HG03439 (cell line): ENCODE results near the gene ERICH2.

Source experiments
- ATAC-seq: cut with Tn5 transposase; IDR thresholded peaks from one replicate; pipeline ENCODE4 v1.9.1; 2021; ENCODE audit warnings: mild to moderate bottlenecking, moderate library complexity; ENCODE audit not compliant: unreplicated experiment

ERICH2 gene

DNA sequence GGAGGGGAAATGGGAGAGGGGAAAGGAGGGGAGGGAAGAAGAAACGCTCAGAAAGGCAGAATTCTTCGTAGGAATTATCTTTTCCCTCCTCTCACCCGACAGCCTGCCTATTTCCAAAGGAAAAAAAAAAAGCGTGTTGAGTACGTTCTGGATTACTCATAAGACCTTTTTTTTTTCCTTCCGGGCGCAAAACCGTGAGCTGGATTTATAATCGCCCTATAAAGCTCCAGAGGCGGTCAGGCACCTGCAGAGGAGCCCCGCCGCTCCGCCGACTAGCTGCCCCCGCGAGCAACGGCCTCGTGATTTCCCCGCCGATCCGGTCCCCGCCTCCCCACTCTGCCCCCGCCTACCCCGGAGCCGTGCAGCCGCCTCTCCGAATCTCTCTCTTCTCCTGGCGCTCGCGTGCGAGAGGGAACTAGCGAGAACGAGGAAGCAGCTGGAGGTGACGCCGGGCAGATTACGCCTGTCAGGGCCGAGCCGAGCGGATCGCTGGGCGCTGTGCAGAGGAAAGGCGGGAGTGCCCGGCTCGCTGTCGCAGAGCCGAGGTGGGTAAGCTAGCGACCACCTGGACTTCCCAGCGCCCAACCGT lies 46.4 kb downstream of the ERICH2 start, which contains the start of gene GAD1:
Gene GAD1 (plus strand): TSS at position 384 of the 589 bp plus-strand sequence. CDS start 1,705 bp downstream, outside the sequence.
- ATAC-seq, result peak; percentile 53

DNA sequence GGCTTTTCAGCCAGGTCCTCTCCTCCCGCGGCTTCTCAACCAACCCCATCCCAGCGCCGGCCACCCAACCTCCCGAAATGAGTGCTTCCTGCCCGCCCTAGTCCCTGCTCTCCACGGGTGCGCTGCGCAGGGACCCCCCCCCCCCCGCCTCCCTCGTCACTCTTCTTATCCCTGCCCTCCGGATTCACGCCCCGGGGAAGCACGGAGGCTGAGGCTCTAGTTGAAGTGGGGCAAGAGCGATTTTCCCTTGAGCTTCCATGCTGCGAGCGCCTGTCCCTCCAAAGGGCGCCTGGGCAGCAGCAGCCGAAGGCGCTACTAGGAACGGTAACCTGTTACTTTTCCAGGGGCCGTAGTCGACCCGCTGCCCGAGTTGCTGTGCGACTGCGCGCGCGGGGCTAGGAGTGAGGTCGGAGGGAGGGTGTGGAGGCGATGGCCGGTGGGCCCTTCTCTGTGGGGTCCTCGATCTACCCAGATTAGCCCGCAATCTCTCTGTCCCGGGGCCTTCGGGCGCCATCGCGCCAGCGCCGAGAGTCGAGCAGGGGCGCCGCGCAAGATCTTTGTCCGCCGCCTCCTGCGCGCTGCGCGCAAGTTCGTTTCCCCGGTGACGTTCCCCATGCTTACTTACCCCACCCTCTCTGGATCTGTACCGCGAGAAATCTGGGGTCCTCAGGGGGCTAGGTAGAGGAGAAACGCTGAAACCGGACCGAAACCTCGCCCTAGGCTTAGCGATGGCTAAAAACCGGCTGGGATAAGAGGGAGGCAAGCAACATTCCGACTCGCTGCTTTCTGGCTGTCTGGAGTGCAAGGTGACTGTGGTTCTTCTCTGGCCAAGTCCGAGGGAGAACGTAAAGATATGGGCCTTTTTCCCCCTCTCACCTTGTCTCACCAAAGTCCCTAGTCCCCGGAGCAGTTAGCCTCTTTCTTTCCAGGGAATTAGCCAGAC lies 47.2 kb downstream of the ERICH2 start:
- ATAC-seq, result no peak

DNA sequence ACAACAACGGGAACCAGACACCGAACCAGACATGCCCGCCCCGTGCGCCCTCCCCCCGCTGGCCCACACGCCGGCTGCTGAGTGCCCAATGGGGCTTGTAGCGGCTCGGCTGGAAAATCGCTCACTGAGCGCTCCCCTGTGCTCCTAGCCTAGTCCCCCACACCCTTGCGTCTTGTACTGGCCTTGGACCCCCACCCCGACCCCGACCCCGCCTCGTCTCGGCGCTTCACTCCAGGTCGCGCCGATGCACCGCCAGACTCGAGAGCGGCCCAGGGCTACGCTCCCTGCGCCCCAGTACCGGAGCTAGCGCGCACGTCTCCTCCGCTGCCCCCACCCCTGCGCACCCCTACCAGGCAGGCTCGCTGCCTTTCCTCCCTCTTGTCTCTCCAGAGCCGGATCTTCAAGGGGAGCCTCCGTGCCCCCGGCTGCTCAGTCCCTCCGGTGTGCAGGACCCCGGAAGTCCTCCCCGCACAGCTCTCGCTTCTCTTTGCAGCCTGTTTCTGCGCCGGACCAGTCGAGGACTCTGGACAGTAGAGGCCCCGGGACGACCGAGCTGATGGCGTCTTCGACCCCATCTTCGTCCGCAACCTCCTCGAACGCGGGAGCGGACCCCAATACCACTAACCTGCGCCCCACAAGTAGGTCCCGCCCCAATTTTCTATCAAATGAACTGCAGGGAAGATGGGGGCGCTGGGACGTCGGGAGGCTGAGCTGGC lies 48.0 kb downstream of the ERICH2 start:
- no peak for ATAC-seq

DNA sequence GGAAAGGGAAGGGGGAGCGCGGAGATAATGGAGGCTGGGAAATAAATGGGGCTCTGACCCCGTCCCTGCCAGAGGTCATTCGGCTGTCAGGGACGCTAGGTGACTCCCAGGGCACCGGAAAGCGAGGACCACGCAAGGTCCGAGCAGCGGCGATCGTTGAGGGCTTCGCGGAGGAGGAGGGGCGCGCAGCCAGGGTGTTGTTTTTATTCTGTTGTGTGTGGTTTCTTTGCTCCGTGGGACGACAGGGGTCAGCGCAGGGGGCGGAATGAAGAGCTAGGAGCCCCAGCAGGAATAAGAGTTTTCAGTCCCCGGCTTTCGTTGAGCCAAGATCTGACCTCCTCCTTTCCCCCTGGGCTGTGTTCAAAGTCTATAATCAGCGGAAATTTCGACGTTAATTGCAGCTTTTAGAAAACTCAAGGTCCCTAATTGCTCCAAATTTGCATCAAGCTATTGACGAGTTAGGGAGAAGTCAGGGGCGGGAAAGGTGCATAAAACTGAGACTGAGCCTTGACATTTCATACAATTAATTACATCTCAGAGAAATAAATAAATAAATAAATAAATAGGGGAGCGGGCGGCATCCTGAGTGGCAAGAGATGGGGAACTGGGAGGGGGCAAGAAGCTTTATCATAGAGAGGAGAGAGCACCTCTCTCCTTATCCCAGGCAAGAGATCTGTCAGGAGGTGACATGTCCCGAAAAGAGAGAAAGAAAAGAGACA lies 48.7 kb downstream of the ERICH2 start:
- ATAC-seq, result no peak

DNA sequence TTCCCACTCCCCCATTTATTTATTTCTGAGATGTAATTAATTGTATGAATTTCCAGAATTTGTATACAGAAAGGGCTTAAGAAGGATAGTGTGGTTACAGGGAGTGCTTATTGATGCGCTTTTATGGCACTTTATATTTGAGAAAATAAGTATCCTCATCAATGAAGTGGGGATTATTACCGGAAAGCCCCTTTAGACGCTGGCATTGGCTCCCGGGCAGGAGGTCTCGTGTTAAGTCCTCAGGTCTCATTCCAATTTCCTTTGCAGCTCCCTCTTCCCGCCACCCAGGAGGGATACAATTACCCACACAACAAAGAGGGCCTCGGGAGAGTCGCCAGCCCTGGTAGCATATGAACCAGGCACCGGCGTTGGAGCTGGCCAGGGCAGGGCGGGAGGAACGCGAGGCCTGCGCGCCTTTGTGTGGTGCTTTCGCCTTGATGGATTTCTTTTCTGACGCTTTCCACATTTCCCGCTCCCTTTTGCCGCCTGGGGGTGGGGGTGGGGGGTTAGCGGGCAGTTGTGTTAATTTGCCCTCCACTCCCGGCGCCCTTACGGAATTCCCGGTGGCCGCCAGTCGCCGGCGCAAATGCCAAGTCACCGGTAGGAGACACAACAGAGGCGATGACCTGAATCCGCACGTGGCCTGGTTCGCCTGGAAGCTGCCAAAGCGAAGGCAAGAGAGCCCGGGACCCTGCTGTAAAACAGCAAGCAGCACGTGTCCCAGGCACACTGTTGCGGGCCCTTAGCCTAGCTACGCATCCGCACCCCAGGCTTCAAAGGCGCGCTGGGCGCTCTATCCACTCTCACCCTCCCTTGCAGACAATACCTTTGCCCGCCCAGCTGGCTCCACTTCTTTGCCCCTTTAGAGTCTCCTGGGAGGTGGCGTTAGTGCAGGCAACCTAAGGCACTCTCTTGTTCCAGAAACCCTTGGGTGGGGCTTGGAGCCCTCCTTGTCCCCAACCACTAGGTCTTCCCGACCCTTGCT lies 49.8 kb downstream of the ERICH2 start:
- no peak for ATAC-seq

DNA sequence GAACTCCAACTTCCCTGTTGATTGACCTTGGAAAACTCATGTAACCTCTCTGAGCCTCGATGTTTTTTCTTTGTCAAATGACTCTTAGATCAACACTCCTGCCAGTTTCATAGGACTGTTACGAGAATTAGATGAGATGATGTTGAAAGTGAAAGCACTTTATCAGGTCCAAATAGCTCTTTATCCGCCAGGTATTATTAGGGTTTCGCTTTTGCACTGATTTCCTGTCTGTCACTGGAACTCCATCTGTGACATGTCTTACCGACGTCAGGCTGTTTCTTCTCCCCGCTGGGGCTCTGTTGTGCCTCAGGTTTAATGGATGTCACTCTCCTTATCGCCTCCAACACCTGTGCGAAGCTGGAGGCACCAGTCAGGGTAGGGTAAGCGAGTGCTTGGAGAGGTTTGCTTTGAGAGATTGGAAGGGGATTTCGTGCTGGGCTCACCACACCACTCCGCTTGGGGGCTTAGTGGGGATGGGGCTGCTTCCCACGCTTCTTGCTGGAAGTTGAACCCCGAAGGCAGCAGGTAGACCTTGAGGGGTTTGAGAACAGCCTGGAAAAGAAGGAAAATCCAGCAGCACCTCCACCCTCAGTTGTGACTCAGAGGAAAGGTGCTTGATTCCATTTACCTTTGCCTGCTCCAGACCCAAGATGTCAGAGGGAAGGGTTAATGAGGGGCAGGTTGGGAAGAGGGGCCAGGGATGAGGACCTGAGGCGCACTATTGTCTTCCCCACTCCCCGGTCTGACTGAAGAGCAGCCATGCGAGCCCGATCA lies 50.8 kb downstream of the ERICH2 start:
- no peak for ATAC-seq

DNA sequence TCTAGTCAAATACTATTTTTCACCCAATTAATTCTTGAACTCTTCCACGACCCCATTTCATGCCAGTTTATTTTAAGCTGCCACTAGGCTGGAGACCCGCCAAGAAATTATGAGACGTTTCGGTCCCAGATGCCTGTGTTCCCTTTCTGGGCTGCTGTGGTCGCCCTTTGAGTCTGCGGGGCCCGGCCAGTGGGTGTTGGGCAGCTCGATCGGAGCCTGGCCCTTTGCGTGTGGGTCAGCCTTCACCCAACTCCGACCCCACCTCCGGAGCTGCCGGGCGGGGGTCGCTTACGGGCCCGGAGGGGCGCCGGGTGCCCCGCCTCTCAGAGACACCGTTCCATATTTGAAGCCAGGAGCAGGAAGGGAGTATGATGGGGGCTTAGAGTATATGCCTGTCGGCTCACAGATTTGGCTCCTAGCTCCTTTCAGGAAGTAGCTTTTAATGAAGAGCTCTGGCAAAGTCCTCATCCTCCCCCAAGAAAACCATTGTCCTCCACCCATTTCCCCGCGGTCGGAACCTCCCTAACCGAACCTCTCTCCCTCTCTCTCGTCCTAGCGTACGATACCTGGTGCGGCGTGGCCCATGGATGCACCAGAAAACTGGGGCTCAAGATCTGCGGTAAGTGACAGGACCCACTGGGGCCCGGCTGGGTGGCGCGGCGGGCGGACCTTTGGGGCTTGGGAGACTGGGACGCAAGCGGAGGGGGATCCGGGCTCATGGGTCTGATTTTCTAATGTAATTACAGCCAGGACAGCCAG lies 51.5 kb downstream of the ERICH2 start:
- no peak for ATAC-seq

DNA sequence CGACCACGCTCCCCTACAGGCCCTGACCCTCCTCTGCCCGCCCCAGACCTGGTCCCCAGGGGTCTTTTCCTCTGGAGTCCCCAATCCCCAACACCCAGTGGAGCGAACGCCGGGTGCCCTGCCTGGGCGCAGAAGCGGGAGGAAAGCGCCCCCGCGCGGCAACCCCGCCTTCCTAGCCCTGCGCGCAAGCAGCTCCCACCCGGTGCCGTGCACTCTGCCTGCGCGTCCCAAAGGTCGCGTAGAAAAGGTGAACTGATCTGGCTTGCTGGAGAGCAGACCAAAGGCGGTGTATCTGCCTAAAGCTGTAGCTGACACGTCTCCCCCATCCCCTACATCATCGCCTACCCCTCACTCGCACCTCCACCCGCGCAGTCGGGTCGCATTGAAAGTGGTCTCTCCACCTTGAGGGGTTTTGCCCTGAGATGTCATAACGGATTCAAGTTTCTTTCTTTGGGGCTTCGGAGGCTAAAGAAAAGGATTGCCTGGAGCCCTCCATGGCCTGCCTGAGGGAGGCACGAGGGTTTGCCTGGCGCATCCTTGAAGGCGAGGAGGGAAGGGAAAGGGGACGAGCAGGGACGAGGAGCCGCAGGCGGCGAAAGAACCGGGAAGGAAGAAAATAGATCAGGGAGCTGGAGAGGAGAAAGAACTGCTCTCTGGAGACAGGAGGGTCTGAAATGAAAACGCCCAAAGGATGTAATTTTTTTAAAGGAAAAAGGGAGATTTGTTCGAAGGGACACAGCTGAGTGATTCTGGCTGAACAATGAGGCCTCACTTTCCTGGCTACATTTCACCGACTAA lies 52.3 kb downstream of the ERICH2 start:
- ATAC-seq, result no peak

DNA sequence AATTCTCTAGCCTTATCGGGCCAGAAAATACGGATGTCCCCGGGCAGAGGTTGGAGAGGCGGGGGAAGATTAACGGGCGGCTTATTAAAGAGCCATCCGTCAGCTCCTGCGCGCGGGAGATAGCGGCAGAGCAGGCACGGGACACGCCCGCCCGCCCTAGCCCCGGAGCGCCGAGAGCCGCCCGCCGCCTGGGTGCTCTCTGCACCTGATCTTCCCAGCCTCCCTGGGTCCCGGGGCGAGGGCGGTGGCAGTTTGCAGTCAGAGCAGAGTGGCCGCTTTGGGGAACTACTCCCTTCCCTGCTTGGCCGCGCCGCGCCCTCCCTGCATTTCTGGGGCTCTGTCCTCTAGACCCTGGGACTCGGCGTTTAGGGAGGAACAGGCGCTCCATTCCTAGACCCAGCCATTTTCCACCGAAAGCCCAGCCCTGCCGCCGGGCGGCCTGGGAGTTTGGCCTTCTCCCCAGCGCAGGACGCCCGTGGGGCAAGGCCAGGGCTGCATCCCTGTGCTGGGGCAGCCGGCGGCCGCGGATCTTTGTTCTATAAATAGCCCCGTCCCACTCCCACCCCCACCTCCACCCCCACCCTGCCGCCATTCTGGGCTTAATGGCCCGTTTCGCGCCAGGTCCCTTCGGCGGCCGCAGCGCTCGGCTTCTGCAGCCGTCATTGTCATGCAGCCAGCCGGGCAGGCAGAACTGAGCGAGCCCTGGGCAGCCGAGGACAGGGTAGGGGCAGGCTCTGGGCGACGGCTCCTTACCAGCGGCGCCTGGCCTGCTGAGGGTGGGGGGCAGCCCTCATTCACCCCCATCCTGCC lies 53.1 kb downstream of the ERICH2 start:
- no peak for ATAC-seq

DNA sequence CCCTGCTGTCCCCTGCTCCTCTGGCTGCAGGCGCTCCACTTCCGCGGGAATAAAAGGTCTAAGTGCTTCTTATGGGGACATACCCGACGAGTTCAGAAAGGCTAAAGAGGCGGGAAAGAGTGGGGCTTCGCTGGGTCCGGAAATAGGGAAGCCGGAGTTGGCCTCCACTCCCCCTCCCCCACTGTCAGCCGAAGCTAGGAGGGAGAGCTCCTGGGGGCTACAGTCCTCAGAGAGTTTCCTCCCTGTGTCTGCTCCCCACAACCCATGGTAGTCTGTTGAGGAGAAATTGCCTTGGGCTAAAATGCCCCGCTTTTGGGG lies 53.7 kb downstream of the ERICH2 start:
- no peak for ATAC-seq

DNA sequence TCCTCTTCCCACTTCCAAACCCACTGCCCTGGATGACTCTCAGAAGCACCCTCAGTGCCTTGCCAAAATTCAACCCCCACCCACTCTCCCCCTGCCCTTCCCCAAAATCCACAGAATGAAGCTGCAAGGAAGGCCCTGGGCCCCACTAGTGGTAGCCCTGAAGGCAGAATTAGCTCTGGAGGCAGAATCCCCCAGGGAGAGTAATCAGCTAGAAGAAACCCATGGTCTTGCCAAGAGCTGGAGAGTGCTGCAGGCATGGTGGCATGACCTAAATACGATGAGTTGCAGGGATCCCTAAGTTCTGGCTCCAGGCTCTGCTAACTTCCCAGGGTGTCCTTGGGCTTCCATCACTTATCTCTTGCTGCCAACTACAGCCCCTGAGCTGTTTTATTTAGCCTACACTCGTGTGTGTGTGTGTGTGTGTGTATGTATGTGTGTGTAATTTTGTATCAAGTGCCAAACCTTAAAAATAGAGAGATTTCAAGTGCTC lies 54.4 kb downstream of the ERICH2 start:
- no peak for ATAC-seq

DNA sequence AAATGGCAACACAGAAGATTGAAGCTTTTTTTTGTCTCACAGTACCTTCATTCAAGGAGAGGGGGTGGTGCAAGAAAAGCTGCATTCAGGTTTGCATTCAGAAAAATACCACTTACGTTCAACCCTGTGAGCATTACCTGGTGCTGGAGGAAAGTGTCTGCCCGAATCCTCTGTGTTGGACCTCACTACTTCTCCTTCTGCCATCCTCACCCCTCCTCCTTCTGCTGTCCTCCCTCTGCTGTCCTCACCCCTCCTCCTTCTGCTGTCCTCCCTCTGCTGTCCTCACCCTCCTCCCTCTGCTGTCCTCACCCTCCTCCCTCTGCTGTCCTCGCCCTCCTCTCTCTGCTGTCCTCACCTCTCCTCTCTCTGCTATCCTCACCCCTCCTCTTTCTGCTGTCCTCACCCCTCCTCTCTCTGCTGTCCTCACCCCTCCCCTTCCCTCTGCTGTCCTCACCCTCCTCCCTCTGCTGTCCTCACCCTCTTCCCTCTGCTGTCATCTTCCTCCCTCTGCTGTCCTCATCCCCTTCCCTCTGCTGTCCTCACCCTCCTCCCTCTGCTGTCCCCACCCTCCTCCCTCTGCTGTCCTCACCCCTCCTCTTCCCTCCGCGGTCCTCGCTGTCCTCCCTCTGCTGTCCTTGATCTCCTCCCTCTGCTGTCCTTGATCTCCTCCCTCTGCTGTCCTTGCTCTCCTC lies 57.8 kb downstream of the ERICH2 start:
- no peak for ATAC-seq

DNA sequence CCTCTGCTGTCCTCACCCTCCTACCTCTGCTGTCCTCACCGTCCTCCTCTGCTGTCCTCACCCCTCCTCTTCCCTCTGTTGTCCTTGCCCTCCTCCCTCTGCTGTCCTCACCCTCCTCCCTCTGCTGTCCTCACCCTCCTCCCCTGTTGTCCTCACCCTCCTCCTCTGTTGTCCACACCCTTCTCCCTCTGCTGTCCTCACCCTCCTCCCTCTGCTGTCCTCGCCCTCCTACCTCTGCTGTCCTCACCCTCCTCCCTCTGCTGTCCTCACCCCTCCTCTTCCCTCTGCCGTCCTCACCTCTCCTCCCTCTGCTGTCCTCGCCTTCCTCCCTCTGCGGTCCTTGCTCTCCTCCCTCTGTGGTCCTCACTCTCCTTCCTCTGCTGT lies 58.3 kb downstream of the ERICH2 start:
- ATAC-seq, result no peak

DNA sequence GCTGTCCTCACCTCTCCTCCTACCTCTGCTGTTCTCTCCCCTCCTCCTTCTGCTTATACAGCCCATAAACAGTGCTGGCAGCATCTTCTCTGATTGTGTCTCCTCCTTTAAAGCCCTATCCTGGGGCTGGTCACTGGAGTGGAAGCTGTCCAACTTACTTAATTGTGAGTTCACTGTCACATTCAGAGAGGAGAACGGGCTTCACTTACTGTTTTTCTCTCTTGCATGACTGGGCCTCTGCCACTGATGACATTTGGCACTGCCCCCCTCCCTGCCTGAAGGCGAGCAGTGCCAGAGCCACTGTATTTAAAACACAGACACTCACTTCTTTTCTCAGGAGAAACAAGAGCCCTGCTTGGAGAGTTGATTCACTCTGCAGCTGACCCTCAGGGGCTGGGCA lies 58.9 kb downstream of the ERICH2 start:
- ATAC-seq, result no peak

DNA sequence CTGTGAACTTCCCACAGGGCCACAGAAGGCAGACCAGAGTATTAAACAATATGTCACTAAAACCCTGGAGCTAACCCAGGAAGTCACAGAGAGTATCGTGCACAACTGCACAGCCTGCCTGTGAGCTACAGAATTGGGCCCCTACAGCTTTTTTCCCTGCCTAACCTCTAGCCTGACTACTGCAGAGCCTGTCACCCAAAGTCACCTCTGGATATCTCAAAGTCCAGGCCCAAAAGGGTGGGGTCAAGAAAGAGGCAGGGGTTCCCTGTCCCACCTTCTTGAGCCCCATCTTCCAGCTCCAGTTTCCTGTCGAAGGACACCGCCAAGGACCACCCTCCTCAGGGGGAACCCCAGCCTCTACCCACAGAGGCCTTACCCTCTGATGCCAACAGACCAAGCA lies 60.0 kb downstream of the ERICH2 start:
- ATAC-seq, result no peak

DNA sequence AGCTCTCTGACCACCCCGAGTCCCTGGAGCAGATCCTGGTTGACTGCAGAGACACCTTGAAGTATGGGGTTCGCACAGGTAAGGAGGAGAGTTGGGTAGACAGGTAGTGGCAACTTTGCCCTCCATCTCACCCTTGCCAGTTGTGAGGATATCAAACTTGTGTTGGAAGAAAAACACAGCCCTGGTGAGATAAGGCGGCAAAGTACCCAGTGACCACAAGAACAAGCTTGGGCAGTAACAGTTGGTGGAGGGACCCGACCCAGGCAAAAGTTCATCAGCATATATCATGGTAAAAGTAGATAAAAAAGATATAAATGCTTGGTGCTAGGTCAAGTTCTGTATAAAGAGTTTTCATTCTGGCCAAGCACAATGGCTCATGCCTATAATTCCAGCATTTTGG lies 60.9 kb downstream of the ERICH2 start:
- no peak for ATAC-seq
